PC-9 (cell line): ENCODE results near the gene AAK1. TPM values are rescaled to one million over a fixed set of nuclear protein-coding genes. Genes with fewer than 3 reads are reported as not detected.

Source experiments
- BruUV-seq: library from RNA; stranded (reverse); fragments of 400-500 nt; replicated peaks from 2 replicates; lab custom pipeline; 2021; lab: Mats Ljungman, UMichigan
- CTCF ChIA-PET: fragments of 300-600 bp; sonication (Branson Sonifier 250); formaldehyde crosslinking; loops from one replicate; lab custom pipeline; 2022; ENCODE audit warnings: antibody characterized with exemption; lab: Charles Lee
- POLR2A ChIA-PET: fragments of 300-600 bp; sonication (Branson Sonifier 250); formaldehyde crosslinking; loops from one replicate; lab custom pipeline; 2022; ENCODE audit warnings: antibody characterized with exemption; ENCODE audit not compliant: unreplicated experiment; lab: Charles Lee
- DNase-seq, 2 experiments: peaks; one replicate each; pipeline versions ENCODE4 v3.0.0 to v3.0.0-alpha.2; 2015 to 2022; ENCODE audit warnings: mixed read lengths in 1 of 2
- H2AFZ ChIP-seq: fragments of 200-600 bp; sonication (generic); 2 replicates; pipeline ENCODE4 v1.8.1; 2017; ENCODE audit warnings: antibody characterized with exemption
- H3F3A ChIP-seq: fragments of 200-600 bp; sonication (generic); 2 replicates; pipeline ENCODE4 v1.8.1; 2017; ENCODE audit warnings: antibody characterized with exemption, mild to moderate bottlenecking, low read depth; ENCODE audit not compliant: insufficient read depth
- H3K27ac ChIP-seq: fragments of 200-600 bp; sonication (generic); 2 replicates; pipeline ENCODE4 v1.6.1; 2016; ENCODE audit warnings: mixed run types
- H3K27me3 ChIP-seq: fragments of 200-600 bp; sonication (generic); 2 replicates; pipeline ENCODE4 v1.6.1; 2016; ENCODE audit warnings: low read depth, mixed run types; ENCODE audit not compliant: insufficient read depth
- H3K36me3 ChIP-seq: fragments of 200-600 bp; sonication (generic); 2 replicates; pipeline ENCODE4 v1.6.1; 2016; ENCODE audit warnings: low read depth, mixed run types
- H3K4me1 ChIP-seq: fragments of 200-600 bp; sonication (generic); replicated peaks from 2 replicates; pipeline ENCODE4 v1.6.1; 2016; ENCODE audit warnings: mixed run types; ENCODE audit not compliant: insufficient read depth
- H3K4me2 ChIP-seq: fragments of 200-600 bp; sonication (generic); 2 replicates; pipeline ENCODE4 v1.6.1; 2017; ENCODE audit warnings: mixed run types
- H3K4me3 ChIP-seq: fragments of 200-600 bp; sonication (generic); 2 replicates; pipeline ENCODE4 v1.6.1; 2016; ENCODE audit warnings: mixed run types
- H3K79me2 ChIP-seq: fragments of 200-600 bp; sonication (generic); 2 replicates; pipeline ENCODE4 v1.6.1; 2017; ENCODE audit warnings: low read depth, mixed run types
- H3K9me2 ChIP-seq: fragments of 200-600 bp; sonication (generic); 2 replicates; pipeline ENCODE4 v1.8.1; 2017; ENCODE audit warnings: mild to moderate bottlenecking; ENCODE audit not compliant: insufficient read depth
- H3K9me3 ChIP-seq: fragments of 200-600 bp; sonication (generic); 2 replicates; pipeline ENCODE4 v1.8.1; 2016; ENCODE audit warnings: low read depth; ENCODE audit not compliant: insufficient read depth
- H4K20me1 ChIP-seq: fragments of 200-600 bp; sonication (generic); 2 replicates; pipeline ENCODE4 v1.8.1; 2017; ENCODE audit not compliant: insufficient read depth
- EZH2 ChIP-seq: fragments of 200-600 bp; sonication (generic); IDR thresholded peaks from 2 replicates; pipeline ENCODE4 v1.8.0; 2017; ENCODE audit warnings: antibody characterized with exemption, low read depth
- intact Hi-C: fragments of 100-400 bp; cut with micrococcal nuclease; formaldehyde crosslinking; loops from one replicate; pipeline ENCODE4 v1.10.0; 2022; ENCODE audit not compliant: unreplicated experiment
- total RNA-seq: library from RNA; stranded (reverse); gene quantifications from 2 replicates; pipeline ENCODE4 v1.2.3, GENCODE V29; 2021
- TF ChIP-seq, protein P1 (sequence below): fragments of 200-600 bp; sonication (generic); conservative IDR thresholded peaks from 2 replicates; pipeline ENCODE4 v1.6.1; 2017; ENCODE audit warnings: mixed run types, antibody characterized with exemption, mild to moderate bottlenecking, moderate library complexity

Gene AAK1
- total RNA-seq, 1 experiment from 2014 or later, result 66.6 TPM

DNA sequence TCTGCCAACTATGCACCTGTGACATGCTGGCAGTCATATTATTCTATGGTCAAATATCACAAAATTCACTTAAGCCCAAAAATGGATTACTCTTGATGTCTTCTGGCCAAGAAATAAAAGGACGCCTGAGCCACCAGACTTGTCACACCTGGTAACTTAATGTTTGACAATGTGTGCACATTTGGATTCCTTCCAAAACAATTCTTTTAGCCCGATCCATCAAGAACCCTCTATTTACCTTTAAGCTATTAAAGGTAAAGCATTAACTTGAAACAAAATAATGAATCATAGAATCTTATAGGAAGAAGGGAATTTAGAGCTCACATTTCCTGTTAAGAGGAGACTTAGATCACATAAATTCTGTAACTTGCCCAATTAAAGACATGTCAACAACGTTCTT, 159.8 kb downstream of the AAK1 start:
- no peak overlapping the region for H2AFZ ChIP-seq
- no peaks in the 10 kb centered on the region for H3K27me3 ChIP-seq
- no peaks in the 10 kb centered on the region for H3K36me3 ChIP-seq
- no peak for TF ChIP-seq EZH2
- TF ChIP-seq, protein P1, sequence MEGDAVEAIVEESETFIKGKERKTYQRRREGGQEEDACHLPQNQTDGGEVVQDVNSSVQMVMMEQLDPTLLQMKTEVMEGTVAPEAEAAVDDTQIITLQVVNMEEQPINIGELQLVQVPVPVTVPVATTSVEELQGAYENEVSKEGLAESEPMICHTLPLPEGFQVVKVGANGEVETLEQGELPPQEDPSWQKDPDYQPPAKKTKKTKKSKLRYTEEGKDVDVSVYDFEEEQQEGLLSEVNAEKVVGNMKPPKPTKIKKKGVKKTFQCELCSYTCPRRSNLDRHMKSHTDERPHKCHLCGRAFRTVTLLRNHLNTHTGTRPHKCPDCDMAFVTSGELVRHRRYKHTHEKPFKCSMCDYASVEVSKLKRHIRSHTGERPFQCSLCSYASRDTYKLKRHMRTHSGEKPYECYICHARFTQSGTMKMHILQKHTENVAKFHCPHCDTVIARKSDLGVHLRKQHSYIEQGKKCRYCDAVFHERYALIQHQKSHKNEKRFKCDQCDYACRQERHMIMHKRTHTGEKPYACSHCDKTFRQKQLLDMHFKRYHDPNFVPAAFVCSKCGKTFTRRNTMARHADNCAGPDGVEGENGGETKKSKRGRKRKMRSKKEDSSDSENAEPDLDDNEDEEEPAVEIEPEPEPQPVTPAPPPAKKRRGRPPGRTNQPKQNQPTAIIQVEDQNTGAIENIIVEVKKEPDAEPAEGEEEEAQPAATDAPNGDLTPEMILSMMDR, result no peak
- CTCF ChIA-PET, result no interaction called here
- no peaks in the 10 kb centered on the region for H3K79me2 ChIP-seq
- H3K4me1 ChIP-seq, result no peaks in the 10 kb centered on the region
- no TSS peak for BruUV-seq
- H3K9me2 ChIP-seq, result no peaks in the 10 kb centered on the region
- H4K20me1 ChIP-seq, result no peaks in the 10 kb centered on the region
- no peak overlapping the region for H3K4me3 ChIP-seq
- H3K4me2 ChIP-seq, result no peak overlapping the region
- H3F3A ChIP-seq, result no peaks in the 10 kb centered on the region
- no peak overlapping the region for H3K27ac ChIP-seq
- H3K9me3 ChIP-seq, result no peaks in the 10 kb centered on the region
- no peak for DNase-seq
- intact Hi-C loops, result no loop called here
- POLR2A ChIA-PET, result no interaction called here

DNA sequence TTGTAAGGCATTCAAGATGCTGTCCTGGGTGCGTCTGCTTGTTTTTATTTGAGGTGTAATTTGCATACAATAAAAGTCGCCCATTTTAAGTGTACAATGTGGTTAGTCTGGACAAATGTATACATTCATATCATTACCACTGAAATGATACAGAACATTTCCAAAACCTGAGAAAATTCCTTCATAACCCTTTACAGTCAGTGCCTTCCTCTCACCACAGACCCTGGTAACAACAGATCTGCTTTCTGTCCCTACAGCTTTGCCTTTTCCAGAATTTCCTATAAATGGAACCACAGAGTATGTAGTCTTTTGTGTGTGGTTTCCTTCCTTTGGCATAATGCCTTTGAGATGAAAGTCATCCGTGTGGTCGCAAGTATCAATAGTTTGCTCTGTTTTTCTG, 160.5 kb downstream of the AAK1 start:
- H3F3A ChIP-seq, result no peaks in the 10 kb centered on the region
- H3K9me2 ChIP-seq, result no peaks in the 10 kb centered on the region
- no peaks in the 10 kb centered on the region for H3K36me3 ChIP-seq
- H3K27ac ChIP-seq, result no peak overlapping the region
- no peaks in the 10 kb centered on the region for H3K79me2 ChIP-seq
- H4K20me1 ChIP-seq, result no peaks in the 10 kb centered on the region
- no TSS peak for BruUV-seq
- no peaks in the 10 kb centered on the region for H3K27me3 ChIP-seq
- H3K4me1 ChIP-seq, result no peaks in the 10 kb centered on the region
- H3K4me3 ChIP-seq, result no peak overlapping the region
- TF ChIP-seq, protein P1, result no peak
- no peak for TF ChIP-seq EZH2
- no peaks in the 10 kb centered on the region for H3K9me3 ChIP-seq
- CTCF ChIA-PET, result no interaction called here
- DNase-seq, result no peak
- intact Hi-C loops, result no loop called here
- H2AFZ ChIP-seq, result no peak overlapping the region
- no peak overlapping the region for H3K4me2 ChIP-seq
- POLR2A ChIA-PET, result no interaction called here

DNA sequence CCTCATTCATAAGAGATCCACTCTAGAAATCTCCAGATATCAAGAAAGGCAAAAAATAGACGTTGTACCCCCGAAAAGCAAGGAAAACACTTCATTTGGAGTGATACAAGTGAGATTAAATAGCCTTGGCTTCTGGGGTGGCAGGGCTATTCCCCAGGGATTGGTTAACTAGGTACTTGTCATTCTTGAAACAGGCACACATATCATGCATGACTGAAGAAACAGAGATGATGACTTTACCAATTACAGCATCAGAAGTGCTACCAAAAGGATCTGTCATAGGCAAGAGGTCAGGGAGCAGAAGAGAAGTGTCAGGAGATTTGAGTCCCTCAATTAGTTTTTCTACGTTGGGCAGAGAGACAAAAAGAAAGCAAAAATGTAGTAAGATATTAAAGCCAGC, 161.1 kb downstream of the AAK1 start:
- CTCF ChIA-PET, result interaction anchor here (0.7 kb wide), 1 partner anchor 343 kb away, joined by 5 read pairs; no protein-coding TSS in a partner anchor

More for the DNA sequence above, 161.1 kb downstream of the AAK1 start:
- Histone ChIP-seq H2AFZ (no peak overlapping the region), H3K9me2 (no peaks in the 10 kb centered on the region), H3K27me3 (no peaks in the 10 kb centered on the region), H3K4me3 (no peak overlapping the region), H3K79me2 (no peaks in the 10 kb centered on the region), H3K27ac (no peak overlapping the region), H3F3A (no peaks in the 10 kb centered on the region), H3K4me1 (no peaks in the 10 kb centered on the region), H3K4me2 (no peak overlapping the region), H3K9me3 (no peaks in the 10 kb centered on the region), H3K36me3 (no peaks in the 10 kb centered on the region), H4K20me1 (no peaks in the 10 kb centered on the region)
- no peak for TF ChIP-seq EZH2
- TF ChIP-seq, protein P1, result no peak
- BruUV-seq, result no TSS peak
- no peak for DNase-seq
- POLR2A ChIA-PET, result no interaction called here
- intact Hi-C loops, result no loop called here
